Testis (tissue), 2 donors: Measurements from ENCODE around the gene TOX3.

Experiments
- POLR2A ChIP-seq: fragments of 450-650 bp; IDR thresholded peaks from one replicate; pipeline ENCODE4 v1.6.1; 2017; ENCODE audit warnings: antibody characterized with exemption, mild to moderate bottlenecking, moderate library complexity
- TF ChIP-seq, protein P1 (sequence below), 3 experiments: fragments of 450-650 bp in 2 of 3; fragments of 200-600 bp in 1 of 3; sonication (generic) in 1 of 3; IDR thresholded peaks; one replicate each; pipeline ENCODE4 v1.5.1; 2016 to 2019; ENCODE audit warnings: antibody characterized with exemption in 3 of 3, mild to moderate bottlenecking in 2 of 3, moderate library complexity in 1 of 3

DNA sequence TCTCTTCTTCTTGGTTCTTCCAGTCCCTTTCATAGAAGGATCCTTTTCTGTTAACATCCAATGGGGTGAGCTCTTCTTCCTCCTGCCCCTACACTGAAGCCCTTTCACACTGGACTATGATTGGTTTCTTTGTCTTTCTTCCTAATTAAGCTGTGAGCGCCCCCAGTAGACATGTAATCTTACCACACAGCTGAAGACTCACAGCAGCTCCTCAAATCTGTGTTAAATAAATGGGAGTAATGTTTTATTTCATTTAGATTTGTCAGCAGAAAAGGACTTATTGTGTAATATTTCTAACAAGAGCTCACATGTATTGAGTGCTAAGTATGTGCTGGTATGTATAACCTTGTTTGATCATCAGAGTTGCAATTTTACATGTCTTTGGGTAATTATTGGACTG is 55.7 kb downstream of the TOX3 start:
- no peak for TF ChIP-seq POLR2A
- TF ChIP-seq, protein P1, sequence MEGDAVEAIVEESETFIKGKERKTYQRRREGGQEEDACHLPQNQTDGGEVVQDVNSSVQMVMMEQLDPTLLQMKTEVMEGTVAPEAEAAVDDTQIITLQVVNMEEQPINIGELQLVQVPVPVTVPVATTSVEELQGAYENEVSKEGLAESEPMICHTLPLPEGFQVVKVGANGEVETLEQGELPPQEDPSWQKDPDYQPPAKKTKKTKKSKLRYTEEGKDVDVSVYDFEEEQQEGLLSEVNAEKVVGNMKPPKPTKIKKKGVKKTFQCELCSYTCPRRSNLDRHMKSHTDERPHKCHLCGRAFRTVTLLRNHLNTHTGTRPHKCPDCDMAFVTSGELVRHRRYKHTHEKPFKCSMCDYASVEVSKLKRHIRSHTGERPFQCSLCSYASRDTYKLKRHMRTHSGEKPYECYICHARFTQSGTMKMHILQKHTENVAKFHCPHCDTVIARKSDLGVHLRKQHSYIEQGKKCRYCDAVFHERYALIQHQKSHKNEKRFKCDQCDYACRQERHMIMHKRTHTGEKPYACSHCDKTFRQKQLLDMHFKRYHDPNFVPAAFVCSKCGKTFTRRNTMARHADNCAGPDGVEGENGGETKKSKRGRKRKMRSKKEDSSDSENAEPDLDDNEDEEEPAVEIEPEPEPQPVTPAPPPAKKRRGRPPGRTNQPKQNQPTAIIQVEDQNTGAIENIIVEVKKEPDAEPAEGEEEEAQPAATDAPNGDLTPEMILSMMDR (IDR thresholded peaks at IDR 0.05) = no peak
